Ovary (tissue), 10 donors: ENCODE results near the gene GALNT15. TPM values are rescaled to one million over a fixed set of nuclear protein-coding genes. Genes with fewer than 3 reads are reported as not detected.

Source experiments
- DNase-seq, 5 donors: peaks; one replicate each; pipeline ENCODE4 v3.0.0-alpha.2; 2019 to 2020
- H3K27ac ChIP-seq, 2 donors: fragments of 200-600 bp; one replicate each; pipeline versions ENCODE4 v1.5.1 to v1.8.0; 2019 to 2022
- H3K27me3 ChIP-seq: fragments of 200-600 bp; one replicate; pipeline ENCODE4 v1.8.0; 2022
- H3K36me3 ChIP-seq: fragments of 200-600 bp; sonication (generic); one replicate; pipeline ENCODE4 v1.5.1; 2019
- H3K4me1 ChIP-seq: one replicate; pipeline ENCODE4 v1.8.1; 2013; ENCODE audit warnings: mild to moderate bottlenecking, moderate library complexity; ENCODE audit not compliant: insufficient read depth
- H3K4me3 ChIP-seq: fragments of 200-600 bp; sonication (generic); one replicate; pipeline ENCODE4 v1.5.1; 2017
- H3K9me3 ChIP-seq, 2 donors: fragments of 200-600 bp in 1 of 2; sonication (generic) in 1 of 2; one replicate each; pipeline versions ENCODE4 v1.5.1 to v1.8.1; 2013 to 2019; ENCODE audit warnings: mild to moderate bottlenecking in 1 of 2, moderate library complexity in 1 of 2
- EP300 ChIP-seq: sonication (generic); formaldehyde crosslinking; IDR thresholded peaks from one replicate; pipeline ENCODE4 v1.6.1; 2017; ENCODE audit warnings: antibody characterized with exemption
- POLR2A ChIP-seq: fragments of 450-650 bp; IDR thresholded peaks from one replicate; pipeline ENCODE4 v1.6.1; 2017; ENCODE audit warnings: antibody characterized with exemption, mild to moderate bottlenecking, moderate library complexity
- WGBS, 3 donors: extraction: QIAGEN DNeasy Blood & Tissue Kit in 1 of 3; methylation state at CpG; one replicate each; pipeline versions ENCODE4 v1.1.5 to v1.1.7; 2013 to 2017; 5-methylcytosine and 5-hydroxymethylcytosine counted together
- intact Hi-C, 4 donors: fragments of 100-400 bp; cut with DNase I; formaldehyde crosslinking; loops; one replicate each; pipeline versions ENCODE4 v1.11.0 to v1.15.1; 2022 to 2023
- long read RNA-seq, 3 donors: library from polyadenylated mRNA in 2 of 3; unstranded in 2 of 3; transcript quantifications; one replicate each; pipeline ENCODE4 v2.0.0 and lab custom pipeline, GENCODE V29; 2021 to 2026
- polyA plus RNA-seq, 2 donors: library from polyadenylated mRNA; stranded (reverse); fragments of 200-250 nt in 1 of 2; fragments of 350-450 nt in 1 of 2; fragmentation: Illumina TruSeq in 1 of 2; extraction: RNeasy Lipid Tissue Mini Kit (QIAGEN cat#74804) in 1 of 2; gene quantifications; one replicate each; pipeline ENCODE4 v1.2.3, GENCODE V29; 2013 to 2014
- total RNA-seq, 7 donors: library from RNA; depleted of rRNA in 2 of 7; stranded (reverse); fragments of >200 nt in 2 of 7; fragmentation: NEBNext Ultra II Directional in 3 of 7; extraction: Animal tissue kit (Norgen Biotek cat#: 25700) in 3 of 7; gene quantifications; one replicate each; pipeline versions ENCODE4 v1.1.0 to v1.2.4, GENCODE V29; 2016 to 2023
- TF ChIP-seq, protein P1 (sequence below), 3 donors: fragments of 450-650 bp in 2 of 3; fragments of 200-600 bp in 1 of 3; IDR thresholded peaks; one replicate each; pipeline versions ENCODE4 v1.5.1 to v1.8.0; 2016 to 2022; ENCODE audit warnings: antibody characterized with exemption in 3 of 3, mild to moderate bottlenecking in 1 of 3
- donor health status: DM: no; HTN: no; CAD: no; lungs with moderate emphysema.
- donor health status: DM: no; HTN: no; CAD: no.
- donor health status: Bipolar disorder and iron deficiency.
- donor health status: DM: yes; HTN: yes; CAD: no.
- donor health status: DM: no; HTN: no; CAD: no.
- donor health status: DM: yes; HTN: yes; CAD: no.

Gene GALNT15, protein sequence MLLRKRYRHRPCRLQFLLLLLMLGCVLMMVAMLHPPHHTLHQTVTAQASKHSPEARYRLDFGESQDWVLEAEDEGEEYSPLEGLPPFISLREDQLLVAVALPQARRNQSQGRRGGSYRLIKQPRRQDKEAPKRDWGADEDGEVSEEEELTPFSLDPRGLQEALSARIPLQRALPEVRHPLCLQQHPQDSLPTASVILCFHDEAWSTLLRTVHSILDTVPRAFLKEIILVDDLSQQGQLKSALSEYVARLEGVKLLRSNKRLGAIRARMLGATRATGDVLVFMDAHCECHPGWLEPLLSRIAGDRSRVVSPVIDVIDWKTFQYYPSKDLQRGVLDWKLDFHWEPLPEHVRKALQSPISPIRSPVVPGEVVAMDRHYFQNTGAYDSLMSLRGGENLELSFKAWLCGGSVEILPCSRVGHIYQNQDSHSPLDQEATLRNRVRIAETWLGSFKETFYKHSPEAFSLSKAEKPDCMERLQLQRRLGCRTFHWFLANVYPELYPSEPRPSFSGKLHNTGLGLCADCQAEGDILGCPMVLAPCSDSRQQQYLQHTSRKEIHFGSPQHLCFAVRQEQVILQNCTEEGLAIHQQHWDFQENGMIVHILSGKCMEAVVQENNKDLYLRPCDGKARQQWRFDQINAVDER
- total RNA-seq (100 to 1,000 TPM in 1 of 7 donors, 10 to 100 TPM in 6; 14.5 to 118 (median 23.6) TPM), polyA plus RNA-seq (10 to 100 TPM; 28.5 to 33.7 TPM)
- long read RNA-seq, donor 1, full-length matches to known transcripts: 259 of 342 reads
- long read RNA-seq, donor 1, partial matches to known transcripts: 56 of 342 reads
- long read RNA-seq, donor 1, other reads (novel, unspliced or antisense): 27 of 342 reads
- long read RNA-seq, donor 2: 0 reads
- long read RNA-seq, donor 3, full-length matches to known transcripts: 44 of 57 reads
- long read RNA-seq, donor 3, partial matches to known transcripts: 7 of 57 reads
- long read RNA-seq, donor 3, other reads (novel, unspliced or antisense): 6 of 57 reads

DNA sequence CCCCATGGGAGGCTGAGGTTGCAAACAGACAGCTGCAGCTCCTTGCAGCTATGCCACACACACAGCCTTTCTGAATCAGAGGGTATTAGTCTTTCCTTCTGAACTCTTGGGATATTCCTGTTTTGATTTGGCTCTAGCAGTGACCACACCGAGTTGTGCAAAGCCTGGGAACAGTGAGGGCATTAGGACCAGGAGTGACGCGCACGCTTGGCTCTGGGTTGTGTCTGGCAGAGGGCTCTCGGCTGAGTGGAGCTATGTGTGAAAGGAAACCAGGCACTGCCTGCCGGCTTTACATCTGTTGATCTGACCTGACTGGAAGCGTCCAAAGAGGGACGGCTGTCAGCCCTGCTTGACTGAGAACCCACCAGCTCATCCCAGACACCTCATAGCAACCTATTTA, at the start of gene GALNT15:
GALNT15 (plus strand) TSS at position 292 of the 400 bp plus-strand sequence. CDS start 472 bp downstream, outside the sequence.
- TF ChIP-seq, protein P1, sequence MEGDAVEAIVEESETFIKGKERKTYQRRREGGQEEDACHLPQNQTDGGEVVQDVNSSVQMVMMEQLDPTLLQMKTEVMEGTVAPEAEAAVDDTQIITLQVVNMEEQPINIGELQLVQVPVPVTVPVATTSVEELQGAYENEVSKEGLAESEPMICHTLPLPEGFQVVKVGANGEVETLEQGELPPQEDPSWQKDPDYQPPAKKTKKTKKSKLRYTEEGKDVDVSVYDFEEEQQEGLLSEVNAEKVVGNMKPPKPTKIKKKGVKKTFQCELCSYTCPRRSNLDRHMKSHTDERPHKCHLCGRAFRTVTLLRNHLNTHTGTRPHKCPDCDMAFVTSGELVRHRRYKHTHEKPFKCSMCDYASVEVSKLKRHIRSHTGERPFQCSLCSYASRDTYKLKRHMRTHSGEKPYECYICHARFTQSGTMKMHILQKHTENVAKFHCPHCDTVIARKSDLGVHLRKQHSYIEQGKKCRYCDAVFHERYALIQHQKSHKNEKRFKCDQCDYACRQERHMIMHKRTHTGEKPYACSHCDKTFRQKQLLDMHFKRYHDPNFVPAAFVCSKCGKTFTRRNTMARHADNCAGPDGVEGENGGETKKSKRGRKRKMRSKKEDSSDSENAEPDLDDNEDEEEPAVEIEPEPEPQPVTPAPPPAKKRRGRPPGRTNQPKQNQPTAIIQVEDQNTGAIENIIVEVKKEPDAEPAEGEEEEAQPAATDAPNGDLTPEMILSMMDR (IDR thresholded peaks at IDR 0.05): no peak
- no peak for TF ChIP-seq POLR2A
- TF ChIP-seq EP300: no peak
- Histone ChIP-seq H3K4me3 (peak within 1 kb of the TSS; percentile 38), H3K27ac (no peak within 1 kb of the TSS), H3K36me3 (no peaks in the 10 kb centered on the region), H3K9me3 (no peaks in the 10 kb centered on the region), H3K4me1 (peaks cover 14% of the 10 kb centered on the region), H3K27me3 (no peaks in the 10 kb centered on the region)
- intact Hi-C loops: loop anchor here in 1 of 4 donors (10.0 kb wide), 2 partner anchors 80 to 360 kb away; no protein-coding TSS in a partner anchor
- DNase-seq: peak; percentile 80 to 88 (median 86)
- 2 to 22% (median 5%) methylated on average over 8 of the region's 8 CpGs for WGBS, 3 donors

DNA sequence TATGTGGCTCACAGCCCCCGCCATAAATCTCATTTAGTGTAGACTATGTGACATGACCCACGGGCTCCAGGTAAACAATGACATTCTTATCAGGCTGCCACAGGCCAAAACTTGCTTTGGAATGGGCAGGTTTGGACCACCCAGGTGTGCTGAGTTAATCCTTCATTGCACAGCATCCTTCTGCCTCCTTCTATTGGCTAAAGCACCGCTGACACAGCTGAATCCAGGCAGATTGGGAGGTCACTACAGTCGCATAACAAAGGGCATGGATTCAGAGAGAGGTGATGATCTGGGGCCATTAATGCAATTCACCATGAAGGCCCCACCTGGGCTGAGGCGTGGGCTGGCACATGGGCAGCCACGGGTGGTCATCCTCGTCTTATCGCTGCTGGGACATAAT, 47.8 kb upstream of the GALNT15 start:
- no peaks in the 10 kb centered on the region for H3K36me3 ChIP-seq
- H3K4me1 ChIP-seq: peaks cover 5% of the 10 kb centered on the region
- no peak overlapping the region for H3K27ac ChIP-seq
- WGBS, 3 donors: 88 to 95% (median 94%) methylated on average over 8 of the region's 8 CpGs
- TF ChIP-seq, protein P1 (IDR thresholded peaks at IDR 0.05): no peak
- H3K27me3 ChIP-seq: no peaks in the 10 kb centered on the region
- intact Hi-C loops: no loop called here
- no peaks in the 10 kb centered on the region for H3K9me3 ChIP-seq
- no peak for DNase-seq
- no peak overlapping the region for H3K4me3 ChIP-seq

DNA sequence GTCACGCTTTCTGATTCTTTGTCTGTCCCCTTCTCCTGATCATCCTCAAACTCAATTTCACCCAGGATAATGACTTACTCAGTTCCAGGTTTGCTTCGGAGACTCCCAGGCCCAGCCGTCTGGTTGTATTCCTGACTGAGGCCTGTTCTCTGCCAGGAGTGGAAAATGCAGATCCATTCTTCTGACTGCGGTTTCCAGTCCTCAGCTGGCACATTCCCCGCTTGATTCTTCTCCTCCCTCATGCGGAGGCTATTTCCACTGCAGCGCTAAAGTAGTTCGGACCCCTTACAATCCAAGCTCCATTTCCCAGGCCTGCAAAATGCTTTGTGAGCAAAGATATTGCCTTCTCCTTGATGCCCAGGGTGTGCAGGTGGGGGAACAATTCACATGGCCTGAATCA, 47.2 kb upstream of the GALNT15 start:
- intact Hi-C loops: no loop called here
- H3K27ac ChIP-seq: no peak overlapping the region

DNA sequence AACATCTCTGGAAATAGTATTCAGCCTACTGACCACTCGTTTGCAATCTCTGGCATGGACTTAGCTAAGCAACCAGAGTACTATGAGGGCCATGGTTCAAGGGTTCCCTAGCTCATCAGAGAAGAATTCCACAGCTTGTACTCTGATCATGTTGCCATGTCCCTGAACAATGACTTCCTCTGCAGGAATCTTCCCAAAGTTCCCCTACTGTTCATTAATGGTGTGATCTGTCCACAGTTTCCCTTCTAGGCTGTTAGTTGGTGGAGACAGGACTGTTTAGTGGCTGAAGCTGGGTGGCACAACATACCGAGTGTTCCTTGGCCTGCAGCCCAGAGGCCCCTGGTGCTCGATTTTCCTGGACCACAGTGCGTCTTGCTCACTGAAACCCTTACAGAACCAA, 44.4 kb upstream of the GALNT15 start:
- Histone ChIP-seq H3K27ac (no peak overlapping the region), H3K9me3 (no peaks in the 10 kb centered on the region), H3K27me3 (no peaks in the 10 kb centered on the region), H3K4me1 (peaks cover 11% of the 10 kb centered on the region), H3K4me3 (no peak overlapping the region), H3K36me3 (no peaks in the 10 kb centered on the region)
- TF ChIP-seq EP300: no peak
- no peak for TF ChIP-seq POLR2A
- TF ChIP-seq, protein P1 (IDR thresholded peaks at IDR 0.05): no peak
- 22 to 40% (median 32%) methylated on average over 4 of the region's 4 CpGs for WGBS, 3 donors
- DNase-seq: no peak
- intact Hi-C loops: loop anchor here in 1 of 4 donors (10.0 kb wide), 1 partner anchor 75 kb away; no protein-coding TSS in a partner anchor

More for the DNA sequence above, 47.2 kb upstream of the GALNT15 start:
- no peaks in the 10 kb centered on the region for H3K27me3 ChIP-seq
- DNase-seq: no peak
- WGBS, 3 donors: 93 to 96% (median 95%) methylated on average over 8 of the region's 8 CpGs
- TF ChIP-seq POLR2A (no peak), EP300 (no peak)
- TF ChIP-seq, protein P1 (IDR thresholded peaks at IDR 0.05): no peak
- H3K9me3 ChIP-seq: no peaks in the 10 kb centered on the region
- H3K36me3 ChIP-seq: no peaks in the 10 kb centered on the region
- H3K4me1 ChIP-seq: peaks cover 6% of the 10 kb centered on the region
- no peak overlapping the region for H3K4me3 ChIP-seq
